NB4 (cell line): ENCODE measurements around the gene GSK3A.

Experiments
- MYC ChIP-seq: IDR thresholded peaks from 2 replicates; pipeline ENCODE4 v1.6.1; 2011; ENCODE audit warnings: low read depth, low read length
- POLR2A ChIP-seq: IDR thresholded peaks from 2 replicates; pipeline ENCODE4 v1.6.1; 2011; ENCODE audit warnings: mild to moderate bottlenecking; ENCODE audit not compliant: insufficient read length; ENCODE audit errors: extremely low read depth
- TF ChIP-seq, protein P1 (sequence below): IDR thresholded peaks from one replicate; pipeline ENCODE4 v1.5.1; 2012; ENCODE audit warnings: low read depth, low read length
- TF ChIP-seq, protein P2 (sequence below): IDR thresholded peaks from 2 replicates; pipeline ENCODE4 v1.6.1; 2011; ENCODE audit warnings: low read depth, low read length

- TF ChIP-seq, protein P1, sequence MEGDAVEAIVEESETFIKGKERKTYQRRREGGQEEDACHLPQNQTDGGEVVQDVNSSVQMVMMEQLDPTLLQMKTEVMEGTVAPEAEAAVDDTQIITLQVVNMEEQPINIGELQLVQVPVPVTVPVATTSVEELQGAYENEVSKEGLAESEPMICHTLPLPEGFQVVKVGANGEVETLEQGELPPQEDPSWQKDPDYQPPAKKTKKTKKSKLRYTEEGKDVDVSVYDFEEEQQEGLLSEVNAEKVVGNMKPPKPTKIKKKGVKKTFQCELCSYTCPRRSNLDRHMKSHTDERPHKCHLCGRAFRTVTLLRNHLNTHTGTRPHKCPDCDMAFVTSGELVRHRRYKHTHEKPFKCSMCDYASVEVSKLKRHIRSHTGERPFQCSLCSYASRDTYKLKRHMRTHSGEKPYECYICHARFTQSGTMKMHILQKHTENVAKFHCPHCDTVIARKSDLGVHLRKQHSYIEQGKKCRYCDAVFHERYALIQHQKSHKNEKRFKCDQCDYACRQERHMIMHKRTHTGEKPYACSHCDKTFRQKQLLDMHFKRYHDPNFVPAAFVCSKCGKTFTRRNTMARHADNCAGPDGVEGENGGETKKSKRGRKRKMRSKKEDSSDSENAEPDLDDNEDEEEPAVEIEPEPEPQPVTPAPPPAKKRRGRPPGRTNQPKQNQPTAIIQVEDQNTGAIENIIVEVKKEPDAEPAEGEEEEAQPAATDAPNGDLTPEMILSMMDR, result no peak
- TF ChIP-seq POLR2A (no peak), MYC (no peak)
- TF ChIP-seq, protein P2, sequence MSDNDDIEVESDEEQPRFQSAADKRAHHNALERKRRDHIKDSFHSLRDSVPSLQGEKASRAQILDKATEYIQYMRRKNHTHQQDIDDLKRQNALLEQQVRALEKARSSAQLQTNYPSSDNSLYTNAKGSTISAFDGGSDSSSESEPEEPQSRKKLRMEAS, result no peak
Measured at GRCh38 chr19:42282819-42283187, 40.4 kb upstream of the GSK3A start.
